22Rv1 (cell line): ENCODE data around the gene SLC25A26.

Experiments used
- ZFX ChIP-seq: fragments of 450-650 bp; IDR thresholded peaks from 2 replicates; pipeline ENCODE4 v1.6.1; 2017; ENCODE audit warnings: antibody characterized with exemption, borderline replicate concordance
- TF ChIP-seq, protein P1 (sequence below): fragments of 450-650 bp; IDR thresholded peaks from 2 replicates; pipeline ENCODE4 v1.5.1; 2017; ENCODE audit warnings: mild to moderate bottlenecking

DNA sequence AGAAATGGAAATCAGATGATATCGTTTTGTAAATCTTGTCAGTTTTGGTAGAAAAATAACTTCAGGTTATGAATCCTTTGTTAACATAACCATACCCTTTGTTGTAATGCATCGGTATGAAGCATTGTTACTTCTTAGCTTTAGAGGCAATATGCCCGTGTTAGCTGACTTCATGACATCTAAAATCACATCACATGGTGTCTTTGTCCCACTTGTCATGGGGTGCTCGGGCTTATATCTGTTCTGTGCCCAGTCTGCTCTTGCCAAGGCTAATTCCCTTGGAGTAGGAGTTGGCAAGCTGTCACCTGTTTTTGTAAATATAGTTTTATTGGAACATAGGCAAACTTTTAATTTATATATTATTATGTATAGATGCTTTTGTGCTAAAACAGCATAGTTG, 39.6 kb downstream of the SLC25A26 start:
- TF ChIP-seq, protein P1, sequence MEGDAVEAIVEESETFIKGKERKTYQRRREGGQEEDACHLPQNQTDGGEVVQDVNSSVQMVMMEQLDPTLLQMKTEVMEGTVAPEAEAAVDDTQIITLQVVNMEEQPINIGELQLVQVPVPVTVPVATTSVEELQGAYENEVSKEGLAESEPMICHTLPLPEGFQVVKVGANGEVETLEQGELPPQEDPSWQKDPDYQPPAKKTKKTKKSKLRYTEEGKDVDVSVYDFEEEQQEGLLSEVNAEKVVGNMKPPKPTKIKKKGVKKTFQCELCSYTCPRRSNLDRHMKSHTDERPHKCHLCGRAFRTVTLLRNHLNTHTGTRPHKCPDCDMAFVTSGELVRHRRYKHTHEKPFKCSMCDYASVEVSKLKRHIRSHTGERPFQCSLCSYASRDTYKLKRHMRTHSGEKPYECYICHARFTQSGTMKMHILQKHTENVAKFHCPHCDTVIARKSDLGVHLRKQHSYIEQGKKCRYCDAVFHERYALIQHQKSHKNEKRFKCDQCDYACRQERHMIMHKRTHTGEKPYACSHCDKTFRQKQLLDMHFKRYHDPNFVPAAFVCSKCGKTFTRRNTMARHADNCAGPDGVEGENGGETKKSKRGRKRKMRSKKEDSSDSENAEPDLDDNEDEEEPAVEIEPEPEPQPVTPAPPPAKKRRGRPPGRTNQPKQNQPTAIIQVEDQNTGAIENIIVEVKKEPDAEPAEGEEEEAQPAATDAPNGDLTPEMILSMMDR = no peak
- no peak for TF ChIP-seq ZFX
